GM18867 (cell line): ENCODE measurements around the gene RMP24.
"Not testable (repeated sequence)": the region's sequence is repeated elsewhere in the genome, so short reads cannot be mapped to it uniquely, and the experiment has no call there.

ENCODE experiments used
- ATAC-seq: cut with Tn5 transposase; IDR thresholded peaks from one replicate; pipeline ENCODE4 v1.9.1; 2021; ENCODE audit warnings: mild to moderate bottlenecking, moderate library complexity; ENCODE audit not compliant: unreplicated experiment

Gene RMP24

GRCh38 chr18:35967866-35968265 lies 4.6 kb upstream of the RMP24 start:
- not testable (repeated sequence) for ATAC-seq

- no peak for ATAC-seq
Observed at GRCh38 chr18:35968278-35968880, 4.1 kb upstream of the RMP24 start.

GRCh38 chr18:35969676-35970075 lies 2.8 kb upstream of the RMP24 start:
- ATAC-seq = no peak

DNA sequence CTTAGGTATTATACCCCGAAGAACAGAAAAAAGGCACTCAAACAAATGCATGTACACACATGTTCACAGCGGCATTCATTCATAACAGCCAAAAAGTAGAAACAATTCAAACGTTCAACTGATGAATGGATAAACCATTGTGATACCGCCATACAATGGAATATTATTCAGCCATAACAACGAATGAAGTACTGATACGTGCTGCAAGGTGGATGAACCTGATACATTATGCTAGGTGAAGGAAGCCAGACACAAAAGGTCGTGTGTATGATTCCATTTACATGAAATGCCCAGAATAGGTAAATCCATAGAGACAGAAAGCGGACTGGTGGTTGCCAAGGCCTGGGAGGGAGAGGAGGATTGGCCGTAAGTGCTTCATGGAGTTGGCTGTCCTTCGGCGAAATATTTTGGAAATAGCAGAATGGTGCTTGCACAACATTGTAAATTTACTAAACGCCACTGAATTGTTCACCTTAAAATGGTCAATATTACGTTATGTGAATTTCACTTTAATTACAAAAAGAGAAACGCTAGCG lies 750 bp upstream of the RMP24 start:
- ATAC-seq = peak; percentile 10

DNA sequence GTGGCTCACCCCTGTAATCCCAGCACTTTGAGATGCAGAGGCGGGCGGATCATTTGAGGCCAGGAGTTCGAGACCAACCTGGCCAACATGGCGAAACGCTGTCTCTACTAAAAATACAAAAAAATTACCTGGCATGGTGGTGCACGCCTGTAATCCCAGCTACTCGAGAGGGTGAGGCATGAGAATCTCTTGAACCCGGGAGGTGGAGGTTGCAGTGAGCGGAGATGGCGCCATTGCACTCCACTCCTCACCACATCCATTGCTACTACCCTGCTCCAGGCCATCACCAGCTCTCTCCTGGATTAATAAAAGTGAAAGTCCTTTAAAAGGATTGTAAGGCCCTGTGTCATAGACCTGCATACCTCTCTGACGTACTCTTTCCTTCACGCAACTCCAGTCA lies 1.2 kb downstream of the RMP24 start:
- no peak for ATAC-seq

GRCh38 chr18:35974181-35974580 lies 1.7 kb downstream of the RMP24 start:
- ATAC-seq = no peak

DNA sequence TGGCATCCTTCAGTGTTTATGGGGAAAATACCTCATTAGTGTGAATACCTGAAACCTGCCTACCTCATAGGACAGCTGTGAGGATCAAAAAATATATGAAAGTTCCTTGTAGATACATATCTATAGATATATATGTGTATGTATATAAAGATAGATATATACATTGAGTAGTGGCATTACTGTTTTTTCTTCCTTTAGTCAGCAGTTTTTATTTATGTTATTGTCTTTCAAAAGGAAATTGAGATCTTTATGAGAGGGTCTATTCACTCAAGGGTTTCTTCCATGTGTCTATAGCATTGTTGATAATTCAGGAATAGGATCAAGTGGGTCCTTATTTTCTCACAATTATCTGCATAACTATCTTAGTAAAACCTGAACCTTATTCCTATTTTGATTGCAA lies 6.6 kb downstream of the RMP24 start:
- ATAC-seq = no peak

GRCh38 chr18:35982409-35983114 lies 10.1 kb downstream of the RMP24 start:
- ATAC-seq = no peak

- no peak for ATAC-seq
Observed at GRCh38 chr18:35983147-35983546, 10.7 kb downstream of the RMP24 start.

GRCh38 chr18:35983818-35984217 lies 11.3 kb downstream of the RMP24 start:
- no peak for ATAC-seq

GRCh38 chr18:35991696-35992095 lies 19.2 kb downstream of the RMP24 start:
- ATAC-seq = no peak

DNA sequence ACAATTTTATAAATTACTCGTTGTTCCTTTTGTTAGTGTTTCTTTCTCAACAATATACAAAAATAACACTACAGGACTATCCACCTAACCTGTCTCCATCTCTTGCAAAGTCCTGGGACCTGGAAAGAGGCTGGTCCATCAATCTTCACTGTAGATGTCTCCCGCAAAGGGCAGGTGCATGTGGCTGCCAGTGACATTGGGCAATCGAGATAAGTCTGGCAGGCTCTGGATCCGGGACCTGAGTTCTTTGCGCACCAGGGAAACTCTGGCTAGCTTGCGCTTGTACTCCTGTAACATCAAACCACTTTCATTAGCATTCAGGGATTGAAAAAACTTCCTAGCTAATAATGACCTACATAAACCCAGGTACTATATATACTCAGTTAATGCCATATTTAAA lies 20.5 kb downstream of the RMP24 start:
- ATAC-seq = no peak

DNA sequence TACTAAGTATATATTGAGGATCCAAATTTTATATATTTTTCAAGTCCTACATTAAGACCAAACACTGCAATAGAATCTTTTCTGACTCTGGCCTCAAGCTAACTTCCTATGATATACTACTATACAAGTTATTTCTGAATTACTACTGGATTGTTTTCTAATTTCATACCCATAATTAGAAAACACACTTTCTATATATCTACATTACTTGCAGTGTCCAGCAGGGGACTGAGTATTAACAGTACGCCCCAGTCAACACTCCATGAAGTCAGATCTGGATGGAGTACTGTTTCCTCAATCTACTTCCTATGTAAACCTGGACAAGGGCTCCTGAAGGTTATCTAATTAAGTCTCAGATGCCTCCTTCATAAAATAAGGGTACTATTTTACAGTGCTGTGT lies 26.5 kb downstream of the RMP24 start:
- ATAC-seq = no peak

- no peak for ATAC-seq
Observed at GRCh38 chr18:35999925-36000324, 27.4 kb downstream of the RMP24 start.

DNA sequence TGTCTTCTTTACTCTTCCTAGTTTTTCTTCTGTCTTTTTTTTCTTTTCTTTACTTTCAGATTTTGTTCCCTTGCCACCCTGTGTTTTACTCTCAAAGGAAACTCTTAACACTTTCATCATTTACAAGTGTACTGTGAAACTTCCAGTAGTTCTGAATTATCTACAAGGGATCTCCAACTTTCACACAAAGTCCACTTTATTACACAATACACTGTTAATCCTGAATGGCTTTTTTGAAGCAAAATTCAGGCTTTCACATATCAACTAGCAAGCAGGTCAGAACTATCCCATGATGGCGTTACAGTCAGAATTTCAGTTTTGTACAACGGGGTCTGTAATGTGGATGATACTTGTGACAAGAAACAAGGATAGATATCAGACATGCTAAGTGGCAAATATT lies 34.5 kb downstream of the RMP24 start:
- ATAC-seq = no peak

- no peak for ATAC-seq
Observed at GRCh38 chr18:36009214-36009613, 36.7 kb downstream of the RMP24 start.

GRCh38 chr18:36012891-36013290 lies 40.4 kb downstream of the RMP24 start:
- ATAC-seq = no peak

DNA sequence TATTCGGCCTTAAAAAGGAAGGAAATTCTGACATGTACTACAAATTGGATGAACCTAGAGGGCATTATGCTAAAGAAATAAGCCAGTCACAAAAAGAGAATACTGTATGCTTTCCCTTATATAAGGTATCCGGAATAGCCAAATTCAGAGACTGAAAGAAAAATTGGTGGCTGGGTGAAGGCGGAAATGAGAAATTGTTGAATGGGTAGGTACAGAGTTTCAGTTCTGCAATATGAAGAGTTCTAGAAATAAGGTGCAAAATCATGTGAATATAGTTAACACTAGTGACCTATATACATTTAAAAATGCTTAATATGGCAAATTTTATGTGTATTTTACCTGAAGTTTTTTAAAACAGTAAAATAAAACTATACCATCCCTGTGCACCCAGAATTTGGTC lies 43.1 kb downstream of the RMP24 start:
- ATAC-seq = peak; percentile 90

DNA sequence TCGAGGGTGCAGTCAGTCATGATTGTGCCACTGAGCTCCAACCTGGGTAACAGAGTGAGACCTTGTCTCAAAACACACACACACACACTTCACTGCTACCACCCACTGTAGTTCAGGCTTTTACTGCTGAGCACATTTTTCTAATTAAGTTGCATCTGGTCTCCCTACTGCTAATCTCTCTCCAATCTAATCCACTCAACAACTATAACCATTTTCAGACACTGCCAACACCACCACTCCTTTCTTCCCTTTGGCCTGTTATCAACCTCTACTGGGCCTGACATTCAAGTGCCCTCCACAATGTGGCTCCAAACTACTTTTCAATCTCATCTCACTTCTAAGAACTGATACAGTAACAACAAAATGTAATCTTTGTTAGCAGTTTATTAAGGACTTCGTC lies 44.8 kb downstream of the RMP24 start:
- ATAC-seq = no peak

- no peak for ATAC-seq
Observed at GRCh38 chr18:36020174-36020711, 47.8 kb downstream of the RMP24 start.

GRCh38 chr18:36023336-36023735 lies 50.9 kb downstream of the RMP24 start:
- no peak for ATAC-seq

DNA sequence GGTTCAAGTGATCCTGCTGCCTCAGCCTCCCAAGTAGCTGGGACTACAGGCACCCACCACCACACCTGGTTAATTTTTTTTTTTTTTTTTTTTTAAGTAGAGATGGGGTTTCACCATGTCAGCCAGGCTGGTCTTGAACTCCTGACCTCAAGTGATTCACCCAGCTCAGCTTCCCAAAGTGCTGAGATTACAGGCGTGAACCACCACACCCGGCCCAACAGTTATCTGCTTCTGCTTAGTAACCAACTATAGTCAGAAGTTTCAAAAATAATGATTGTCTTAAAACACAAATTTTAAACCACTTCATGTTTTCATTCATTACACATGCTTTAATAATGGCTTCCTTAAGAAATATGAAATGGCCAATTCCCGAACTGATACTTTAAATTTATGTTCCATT lies 51.8 kb downstream of the RMP24 start:
- not testable (repeated sequence) for ATAC-seq
